NOMO-1 treated with dmso at 0.1 percent for 144 hours (cell line): Measurements from ENCODE around the gene PALLD.

Experiments
- DNase-seq: peaks from one replicate; lab custom pipeline; 2025; ENCODE audit not compliant: unreplicated experiment; lab: John Stamatoyannopoulos, UW

The PALLD gene

GRCh38 chr4:168524006-168524405 lies 27.2 kb downstream of the PALLD start:
- no peak for DNase-seq

GRCh38 chr4:168524897-168525296 lies 28.0 kb downstream of the PALLD start:
- no peak for DNase-seq

- DNase-seq, result no peak
Observed at GRCh38 chr4:168527560-168527959, 30.7 kb downstream of the PALLD start.

GRCh38 chr4:168528131-168528949 lies 31.5 kb downstream of the PALLD start:
- no peak for DNase-seq

GRCh38 chr4:168529257-168529656 lies 32.4 kb downstream of the PALLD start:
- no peak for DNase-seq

GRCh38 chr4:168531305-168531704 lies 34.5 kb downstream of the PALLD start:
- no peak for DNase-seq

GRCh38 chr4:168534535-168534934 lies 37.7 kb downstream of the PALLD start:
- no peak for DNase-seq

GRCh38 chr4:168535689-168536088 lies 38.8 kb downstream of the PALLD start:
- no peak for DNase-seq

- no peak for DNase-seq
Observed at GRCh38 chr4:168536448-168536847, 39.6 kb downstream of the PALLD start.

- DNase-seq, result no peak
Observed at GRCh38 chr4:168537086-168537485, 40.2 kb downstream of the PALLD start.

GRCh38 chr4:168537571-168537970 lies 40.7 kb downstream of the PALLD start:
- DNase-seq, result no peak

- no peak for DNase-seq
Observed at GRCh38 chr4:168538632-168539031, 41.8 kb downstream of the PALLD start.

GRCh38 chr4:168540086-168540485 lies 43.2 kb downstream of the PALLD start:
- no peak for DNase-seq

GRCh38 chr4:168540503-168541265 lies 43.8 kb downstream of the PALLD start:
- no peak for DNase-seq

- DNase-seq, result no peak
Observed at GRCh38 chr4:168541266-168541953, 44.6 kb downstream of the PALLD start.

GRCh38 chr4:168549143-168549542 lies 52.3 kb downstream of the PALLD start:
- DNase-seq, result no peak

- no peak for DNase-seq
Observed at GRCh38 chr4:168550064-168550766, 53.4 kb downstream of the PALLD start.

- DNase-seq, result no peak
Observed at GRCh38 chr4:168551211-168551610, 54.4 kb downstream of the PALLD start.

- peak; percentile 7 for DNase-seq
Observed at GRCh38 chr4:168551945-168552695, 55.3 kb downstream of the PALLD start.

- no peak for DNase-seq
Observed at GRCh38 chr4:168553714-168554370, 57.0 kb downstream of the PALLD start.
